Right ventricle myocardium superior (tissue), 1 donor: Measurements from ENCODE around the gene INO80. TPM values are rescaled to one million over a fixed set of nuclear protein-coding genes. Genes with fewer than 3 reads are reported as not detected.

Source experiments
- ATAC-seq: fragments of 200-7000 bp; cut with Tn5 transposase; one replicate; pipeline ENCODE4 v1.9.1; 2020; ENCODE audit warnings: mild to moderate bottlenecking; ENCODE audit not compliant: poor library complexity
- DNase-seq: peaks from one replicate; pipeline ENCODE4 v3.0.0-alpha.2; 2020
- intact Hi-C: fragments of 100-400 bp; cut with DNase I; formaldehyde crosslinking; loops from one replicate; pipeline ENCODE4 v1.11.2; 2022
- total RNA-seq: library from RNA; stranded (reverse); fragmentation: NEBNext Ultra II Directional; extraction: Animal tissue kit (Norgen Biotek cat#: 25700); gene quantifications from one replicate; pipeline ENCODE4 v1.2.1, GENCODE V29; 2021
- donor health status: DM: no; HTN: yes; CAD: no; lungs with severe emphysema.

Gene INO80
- total RNA-seq, 1 donor from 2014 or later, result 9.4 TPM

GRCh38 chr15:41018534-41018933, 97.5 kb downstream of the INO80 start:
- peak; percentile 67 for ATAC-seq
- intact Hi-C loops, result no loop called here
- DNase-seq, result no peak

- intact Hi-C loops, result no loop called here
Observed at GRCh38 chr15:41017066-41017735, 98.9 kb downstream of the INO80 start.

GRCh38 chr15:41013691-41014414, 102.2 kb downstream of the INO80 start:
- no peak for ATAC-seq
- no peak for DNase-seq
- intact Hi-C loops, result no loop called here

More at GRCh38 chr15:41017066-41017735, 98.9 kb downstream of the INO80 start:
- DNase-seq (no peak), ATAC-seq (no peak)

GRCh38 chr15:41011055-41011815, 104.8 kb downstream of the INO80 start:
- no peak for DNase-seq
- intact Hi-C loops, result no loop called here
- no peak for ATAC-seq

- no peak for DNase-seq
- ATAC-seq, result no peak
- intact Hi-C loops, result no loop called here
Observed at GRCh38 chr15:41010345-41010744, 105.7 kb downstream of the INO80 start.

- intact Hi-C loops, result no loop called here
- DNase-seq (no peak), ATAC-seq (peak; percentile 91)
Observed at GRCh38 chr15:41006479-41006878, 109.6 kb downstream of the INO80 start.

GRCh38 chr15:41004490-41004889, 111.6 kb downstream of the INO80 start:
- ATAC-seq, result no peak
- no peak for DNase-seq
- intact Hi-C loops, result no loop called here

GRCh38 chr15:41001524-41002214, 114.4 kb downstream of the INO80 start:
- no peak for DNase-seq
- ATAC-seq, result no peak
- intact Hi-C loops, result no loop called here

GRCh38 chr15:40999190-40999589, 116.9 kb downstream of the INO80 start:
- intact Hi-C loops, result no loop called here
- ATAC-seq (no peak), DNase-seq (no peak)

- intact Hi-C loops, result no loop called here
- ATAC-seq (no peak), DNase-seq (no peak)
Observed at GRCh38 chr15:40995656-40996055, 120.4 kb downstream of the INO80 start.

GRCh38 chr15:40992825-40993224, 123.3 kb downstream of the INO80 start:
- no peak for ATAC-seq
- DNase-seq, result no peak
- intact Hi-C loops, result no loop called here

- intact Hi-C loops, result no loop called here
- DNase-seq (no peak), ATAC-seq (no peak)
Observed at GRCh38 chr15:40992241-40992741, 123.8 kb downstream of the INO80 start.

GRCh38 chr15:40991355-40991754, 124.7 kb downstream of the INO80 start:
- no peak for ATAC-seq
- no peak for DNase-seq
- intact Hi-C loops, result no loop called here

- DNase-seq, result no peak
- intact Hi-C loops, result no loop called here
- ATAC-seq, result no peak
Observed at GRCh38 chr15:40990789-40991188, 125.3 kb downstream of the INO80 start.

GRCh38 chr15:40990080-40990479, 126.0 kb downstream of the INO80 start:
- ATAC-seq, result no peak

GRCh38 chr15:40988156-40988555, 127.9 kb downstream of the INO80 start:
- ATAC-seq (no peak), DNase-seq (no peak)
- intact Hi-C loops, result no loop called here

More at GRCh38 chr15:40990080-40990479, 126.0 kb downstream of the INO80 start:
- DNase-seq, result no peak
- intact Hi-C loops, result no loop called here

GRCh38 chr15:40986820-40987219, 129.3 kb downstream of the INO80 start:
- intact Hi-C loops, result no loop called here
- ATAC-seq (no peak), DNase-seq (no peak)

GRCh38 chr15:40985541-40986330, 130.3 kb downstream of the INO80 start:
- ATAC-seq, result no peak
- intact Hi-C loops, result no loop called here
- no peak for DNase-seq
